GM19023 (cell line): ENCODE data around the gene AXIN2.
"Not testable (repeated sequence)": the region's sequence is repeated elsewhere in the genome, so short reads cannot be mapped to it uniquely, and the experiment has no call there.

ENCODE experiments used
- ATAC-seq: cut with Tn5 transposase; IDR thresholded peaks from one replicate; pipeline ENCODE4 v1.9.1; 2021; ENCODE audit warnings: mild to moderate bottlenecking, moderate library complexity; ENCODE audit not compliant: unreplicated experiment

AXIN2 gene

DNA sequence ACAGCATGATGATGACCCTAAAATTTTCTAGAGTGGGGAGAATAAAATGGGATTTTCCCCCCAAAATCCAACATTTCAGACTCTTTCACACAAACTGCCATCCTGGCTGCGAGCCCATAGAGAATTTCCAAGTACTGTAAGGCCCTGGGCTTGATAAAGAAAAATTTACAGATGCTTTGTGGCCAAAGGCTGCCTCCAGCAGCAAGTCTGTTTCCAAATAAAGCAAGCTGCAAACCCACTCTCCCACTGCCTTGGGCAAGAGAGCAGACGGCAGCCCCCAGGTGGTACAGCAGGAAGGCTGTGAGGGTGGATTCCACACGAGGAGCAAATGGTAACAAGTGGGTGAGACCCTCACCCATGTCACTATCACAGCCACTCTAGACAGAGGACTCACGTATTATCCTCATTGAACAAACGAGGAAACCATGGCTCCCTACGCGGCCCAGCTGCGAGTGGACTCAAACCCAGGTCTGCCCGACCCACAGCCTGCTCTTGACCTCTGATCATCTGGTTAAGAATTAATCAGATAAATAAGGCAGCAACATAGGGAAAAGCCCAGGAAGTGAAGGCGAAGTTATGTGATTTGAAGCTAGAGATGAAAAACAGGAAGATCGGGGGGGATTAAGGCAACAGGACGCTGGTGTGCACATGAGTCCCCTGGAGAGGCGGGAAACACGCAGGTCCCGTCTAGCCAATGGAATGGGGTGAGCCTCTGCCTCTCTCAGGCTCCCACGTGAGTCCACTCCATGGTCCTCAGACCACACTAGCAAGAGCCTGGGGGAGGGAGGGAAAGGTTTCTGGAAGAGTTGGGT is 37.4 kb downstream of the AXIN2 start:
- no peak for ATAC-seq

GRCh38 chr17:65523411-65523810 is 38.0 kb downstream of the AXIN2 start:
- ATAC-seq = no peak

DNA sequence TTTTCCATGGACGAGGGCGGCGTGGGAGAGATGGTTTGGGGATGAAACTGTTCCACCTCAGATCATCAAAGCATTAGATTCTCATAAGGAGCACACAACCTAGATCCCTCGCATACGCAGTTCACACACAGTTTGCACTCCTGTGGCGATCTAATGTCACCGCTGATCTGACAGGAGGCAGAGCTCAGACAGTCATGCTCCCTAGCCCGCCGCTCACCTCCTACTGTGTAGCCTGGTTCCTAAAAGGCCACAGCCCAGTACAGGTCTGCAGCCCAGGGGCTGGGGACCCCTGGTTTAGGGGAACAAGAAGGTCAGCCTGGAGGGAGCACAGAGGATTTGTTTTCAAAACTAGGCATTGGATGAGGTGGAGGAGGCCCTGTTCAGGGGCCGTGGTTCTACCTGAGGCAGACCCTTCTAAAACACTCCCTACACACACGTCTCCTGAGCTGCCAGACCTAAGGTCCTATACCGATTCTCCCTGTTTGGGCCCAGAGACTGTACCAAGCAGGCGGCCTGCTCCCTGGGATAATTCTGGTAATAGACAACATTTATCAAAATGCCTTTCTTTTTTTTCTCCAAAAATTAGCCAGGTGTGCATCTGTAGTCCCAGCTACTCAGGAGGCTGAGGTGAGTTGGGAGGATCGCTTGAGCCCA is 38.6 kb downstream of the AXIN2 start:
- ATAC-seq = no peak

DNA sequence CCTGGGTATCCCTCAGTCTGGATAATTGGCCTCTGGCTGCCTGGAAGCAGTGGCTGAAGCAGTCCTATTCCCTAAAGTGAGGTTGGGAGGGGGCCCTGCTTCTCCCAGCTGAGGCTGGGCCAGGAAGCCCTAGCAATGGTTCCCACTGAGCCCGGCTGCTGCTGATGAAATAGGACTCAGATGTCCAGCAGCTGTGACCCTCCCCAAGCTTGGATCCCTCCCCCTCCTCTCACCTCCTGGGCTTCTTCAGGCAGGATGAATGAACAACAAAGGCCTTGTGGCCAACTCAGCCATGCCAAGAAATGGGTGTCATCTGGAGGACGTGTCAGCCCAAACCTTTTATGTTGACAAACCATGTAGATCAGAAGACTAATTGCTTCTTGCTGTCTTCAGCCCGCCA is 42.0 kb downstream of the AXIN2 start:
- no peak for ATAC-seq

GRCh38 chr17:65518256-65518655 is 43.2 kb downstream of the AXIN2 start:
- ATAC-seq = no peak

DNA sequence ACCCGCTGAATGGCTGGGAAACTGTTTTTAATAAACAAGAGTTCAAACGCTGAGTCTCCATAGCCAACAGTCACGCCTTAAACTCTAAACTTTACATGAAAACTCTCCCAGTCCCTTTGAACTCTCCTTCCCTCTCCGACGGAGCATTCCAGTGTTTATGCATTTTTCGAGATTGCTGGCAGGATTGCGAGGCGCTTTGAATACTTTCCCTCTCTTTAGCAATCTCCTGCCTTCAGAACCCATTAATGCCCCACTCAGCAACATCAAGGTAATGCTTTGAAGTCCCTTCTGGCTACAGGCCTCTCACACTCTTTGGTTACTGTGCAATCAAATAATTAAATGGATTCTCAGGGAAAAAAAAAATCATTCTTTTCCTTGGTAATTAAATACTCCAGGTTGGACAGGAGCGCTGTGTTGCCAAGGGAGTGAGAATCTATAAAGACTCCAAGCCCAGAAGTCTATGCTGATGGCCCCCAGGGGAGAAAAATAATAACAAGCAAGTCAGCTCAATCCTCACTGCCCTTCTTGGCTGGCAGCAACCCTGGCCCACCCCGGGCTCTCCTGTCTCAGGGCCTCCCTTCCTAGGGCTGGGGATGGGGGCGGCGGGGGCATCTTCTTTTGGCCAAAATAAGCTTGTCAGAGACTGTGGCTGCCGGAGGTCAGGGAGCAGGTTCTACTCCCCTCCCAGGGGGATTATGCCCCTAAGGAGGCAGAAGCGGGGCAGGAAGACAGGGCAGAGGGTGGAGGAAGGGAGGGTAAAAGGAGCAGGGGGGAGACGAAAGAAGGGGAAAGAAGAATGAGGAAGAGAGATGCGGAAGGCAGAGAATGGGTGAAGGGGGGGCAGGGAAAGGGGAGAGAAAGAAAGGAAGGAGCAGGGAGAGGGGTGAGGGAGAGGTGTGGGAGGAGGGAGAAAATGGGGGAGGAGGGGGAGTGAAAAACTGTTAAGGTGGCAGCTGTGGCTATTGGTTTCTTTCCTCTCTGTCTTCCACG is 45.2 kb downstream of the AXIN2 start:
- no peak for ATAC-seq

GRCh38 chr17:65515512-65515911 is 45.9 kb downstream of the AXIN2 start:
- ATAC-seq = no peak

- ATAC-seq = no peak
Observed at GRCh38 chr17:65514541-65514940, 46.9 kb downstream of the AXIN2 start.

DNA sequence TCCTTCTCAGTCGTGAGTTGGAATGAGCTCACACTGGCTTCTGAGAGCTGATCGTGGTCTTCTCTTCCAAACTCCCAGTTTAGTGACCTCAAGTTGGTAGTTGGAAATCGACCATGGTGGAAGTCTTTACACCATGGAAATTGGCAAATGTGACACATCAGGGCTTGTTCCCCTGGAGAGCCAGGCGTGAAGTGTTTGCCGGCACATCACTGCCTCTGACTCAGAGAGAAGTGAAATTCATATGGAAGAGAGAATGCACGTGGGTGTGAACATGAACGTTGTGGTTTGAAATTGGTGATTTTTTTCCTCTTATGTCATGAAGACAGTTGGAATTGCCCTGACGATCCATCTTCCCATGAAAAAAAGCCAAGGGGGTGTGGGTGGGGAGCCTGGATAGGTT is 47.4 kb downstream of the AXIN2 start:
- no peak for ATAC-seq

DNA sequence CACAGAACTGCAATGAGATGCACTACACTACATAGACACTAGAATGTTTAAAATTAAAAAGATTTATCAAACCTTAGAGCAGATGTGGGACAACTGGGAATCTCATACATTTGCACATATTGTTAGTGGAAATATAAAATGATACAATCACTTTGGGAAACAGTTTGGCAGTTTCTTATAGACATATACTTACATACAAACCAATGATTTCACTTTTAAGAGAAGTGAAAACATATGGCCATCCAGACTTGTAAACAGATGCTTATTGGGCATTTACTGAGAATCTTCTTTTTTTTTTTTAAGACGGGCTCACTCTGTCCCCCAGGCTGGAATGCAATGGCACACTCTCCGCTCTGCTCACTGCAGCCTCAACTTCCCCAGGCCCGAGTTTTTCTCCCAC is 50.1 kb downstream of the AXIN2 start:
- no peak for ATAC-seq

- no peak for ATAC-seq
Observed at GRCh38 chr17:65509032-65509431, 52.4 kb downstream of the AXIN2 start.

DNA sequence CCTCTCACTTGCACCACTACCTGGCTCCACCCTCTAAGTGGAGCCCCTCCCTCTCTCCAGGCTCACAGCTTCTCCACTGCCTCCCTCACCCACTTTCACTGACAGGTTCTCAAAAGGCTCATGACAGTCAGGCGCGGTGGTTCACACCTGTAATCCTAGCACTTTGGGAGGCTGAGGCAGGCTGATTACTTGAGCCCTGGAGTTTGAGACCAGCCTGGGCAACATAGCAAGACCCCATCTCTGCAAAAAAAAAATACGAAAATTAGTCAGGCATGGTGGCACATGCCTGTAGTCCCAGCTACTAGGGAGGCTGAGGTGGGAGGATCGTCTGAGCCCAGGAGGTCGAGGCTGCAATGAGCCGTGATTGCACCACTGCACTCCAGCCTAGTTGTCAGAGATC is 56.8 kb downstream of the AXIN2 start:
- ATAC-seq = not testable (repeated sequence)

DNA sequence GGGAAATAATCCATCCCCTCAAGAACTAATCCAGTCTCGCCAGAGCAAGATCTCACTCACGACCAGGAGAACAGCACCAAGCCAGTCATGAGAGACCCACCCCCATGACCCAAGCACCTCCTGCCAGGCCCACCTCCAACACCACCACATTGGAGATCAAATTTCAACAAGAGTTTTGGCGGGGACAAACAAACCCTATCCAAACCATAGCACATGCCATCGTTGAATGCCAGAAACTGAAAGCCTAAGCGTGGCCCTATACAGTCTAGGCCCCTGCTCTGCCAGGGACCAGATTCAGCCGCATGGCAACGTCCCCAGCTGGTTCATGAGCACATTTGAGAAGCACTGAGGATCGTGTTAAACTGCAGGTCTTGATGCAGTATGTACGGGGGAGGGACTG is 57.3 kb downstream of the AXIN2 start:
- ATAC-seq = no peak

- ATAC-seq = no peak
Observed at GRCh38 chr17:65503557-65503956, 57.9 kb downstream of the AXIN2 start.

- ATAC-seq = no peak
Observed at GRCh38 chr17:65498816-65499215, 62.6 kb downstream of the AXIN2 start.

- no peak for ATAC-seq
Observed at GRCh38 chr17:65496801-65497200, 64.6 kb downstream of the AXIN2 start.

DNA sequence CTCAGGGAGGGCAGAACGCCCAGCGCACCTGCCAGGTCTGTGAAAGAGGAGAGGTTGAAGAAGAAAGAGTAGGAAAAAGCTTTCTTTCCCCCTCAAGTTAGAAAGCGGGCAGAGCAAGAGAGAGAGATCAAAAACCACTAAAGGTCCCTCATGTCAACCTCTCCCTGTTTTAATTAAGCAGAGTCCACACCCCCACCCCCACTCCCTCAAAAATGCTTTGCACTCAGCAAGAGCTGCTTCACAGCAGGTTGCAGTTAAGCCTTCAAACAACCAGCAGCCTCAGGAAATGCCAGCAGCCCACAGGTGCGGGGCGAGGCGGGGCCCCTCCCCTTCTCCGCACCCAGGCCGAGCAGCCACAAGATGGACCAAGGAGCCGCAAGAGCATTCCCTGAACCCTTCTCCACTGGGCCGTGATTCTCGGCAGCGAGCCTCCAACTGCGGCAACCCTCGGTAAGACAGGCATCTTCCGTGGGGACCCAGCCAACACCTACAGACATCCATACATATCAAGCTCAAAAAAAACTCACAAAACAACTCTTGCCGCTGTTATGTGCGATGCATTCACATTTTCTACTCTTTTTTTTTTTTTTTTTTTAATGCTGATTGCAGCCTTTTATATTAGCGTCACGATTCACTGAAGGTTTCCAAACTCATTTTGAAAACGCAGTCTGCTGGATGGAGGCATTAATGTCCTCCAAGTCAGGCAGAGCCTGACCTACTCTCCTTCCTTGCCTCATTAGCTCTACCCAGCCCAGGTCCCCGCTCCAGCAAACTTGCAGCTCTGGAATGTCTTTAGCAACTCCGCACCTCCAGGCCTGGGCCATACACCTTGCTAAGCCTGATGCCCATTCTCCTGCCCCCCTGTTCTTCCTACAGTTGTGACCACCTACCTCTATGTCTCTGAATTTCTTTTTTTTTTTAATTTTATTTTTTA is 66.1 kb downstream of the AXIN2 start:
- no peak for ATAC-seq

DNA sequence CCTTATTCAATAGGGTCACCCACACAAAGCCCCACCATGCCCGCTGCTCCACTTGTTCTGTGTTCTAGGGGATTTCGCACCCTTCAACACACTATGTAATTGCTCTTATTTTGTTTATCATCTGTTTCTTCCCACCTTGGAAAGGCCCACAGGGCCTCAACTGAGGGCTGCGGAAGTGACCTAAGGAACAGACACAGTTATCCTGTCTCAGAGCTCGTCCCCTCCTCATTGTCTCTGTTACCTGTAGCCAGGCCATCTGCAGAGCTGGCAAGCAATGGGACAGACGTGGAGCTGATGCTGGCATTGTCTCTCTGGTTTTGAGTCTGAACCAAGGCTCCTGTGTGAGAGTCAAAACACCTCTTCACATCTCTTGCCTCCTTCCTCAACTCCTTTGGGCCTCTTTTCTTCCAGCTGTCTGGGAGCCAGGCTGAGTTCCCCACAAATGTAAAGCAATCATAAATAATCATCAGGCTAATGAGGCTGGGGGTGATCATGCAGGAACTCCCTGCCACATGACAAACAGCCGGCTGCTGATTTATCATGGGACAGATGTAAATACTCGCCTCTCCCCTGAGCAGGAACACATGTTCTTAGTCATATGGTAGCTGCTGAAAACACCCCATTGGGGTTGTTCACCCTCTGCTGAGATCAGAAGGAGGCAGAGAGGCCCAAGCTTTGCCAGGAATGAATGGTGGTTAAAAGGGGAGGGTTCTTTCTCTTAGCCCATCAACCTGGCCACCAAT is 71.9 kb downstream of the AXIN2 start:
- no peak for ATAC-seq

GRCh38 chr17:65488665-65489064 is 72.8 kb downstream of the AXIN2 start:
- no peak for ATAC-seq

- ATAC-seq = no peak
Observed at GRCh38 chr17:65487990-65488389, 73.5 kb downstream of the AXIN2 start.
